Brain pericyte (primary cell): ENCODE results near the gene MCFD2.

Experiments
- DNase-seq: peaks from one replicate; pipeline ENCODE4 v3.0.0-alpha.2; 2012; ENCODE audit warnings: low read depth, low spot score

The MCFD2 gene

GRCh38 chr2:46875226-46875899 is 40.2 kb downstream of the MCFD2 start:
- DNase-seq: no peak

DNA sequence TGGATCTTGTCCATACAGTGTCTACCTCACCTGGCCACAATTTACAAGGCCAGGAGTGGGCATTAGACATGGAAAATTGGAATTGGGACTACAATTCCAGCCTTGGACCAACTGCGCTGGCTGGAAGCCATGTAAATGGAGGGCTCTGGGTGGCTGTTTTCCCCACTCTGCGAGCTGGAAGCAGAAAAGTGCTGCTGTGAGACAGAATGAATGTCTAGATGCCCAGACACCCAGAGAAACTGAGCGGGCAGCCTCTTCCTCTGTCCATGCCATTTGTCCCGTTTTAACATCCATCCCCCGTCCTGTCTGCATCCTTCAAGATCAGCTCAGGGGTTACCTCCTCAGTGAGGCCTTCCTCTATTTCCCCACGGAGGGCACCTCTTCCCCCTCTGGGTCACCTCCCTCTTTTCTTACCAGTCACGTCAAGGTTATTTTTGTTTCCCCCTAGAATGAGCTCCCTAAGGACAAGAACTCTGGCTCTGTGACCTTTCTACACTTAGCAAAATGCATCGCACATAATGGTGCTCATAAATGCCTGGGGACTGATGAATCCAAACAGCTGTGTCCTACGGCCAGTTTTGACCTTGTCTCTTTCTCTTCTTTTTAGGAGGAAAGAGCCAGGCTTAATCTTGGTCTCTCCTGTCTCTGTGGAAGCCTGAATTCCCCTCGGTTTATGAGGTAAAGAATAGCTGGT is 41.2 kb downstream of the MCFD2 start:
- DNase-seq: no peak

- DNase-seq: peak; percentile 75
Measured at GRCh38 chr2:46873604-46874068, 42.0 kb downstream of the MCFD2 start.

- DNase-seq: no peak
Measured at GRCh38 chr2:46872902-46873603, 42.6 kb downstream of the MCFD2 start.

- no peak for DNase-seq
Measured at GRCh38 chr2:46871976-46872381, 43.6 kb downstream of the MCFD2 start.

DNA sequence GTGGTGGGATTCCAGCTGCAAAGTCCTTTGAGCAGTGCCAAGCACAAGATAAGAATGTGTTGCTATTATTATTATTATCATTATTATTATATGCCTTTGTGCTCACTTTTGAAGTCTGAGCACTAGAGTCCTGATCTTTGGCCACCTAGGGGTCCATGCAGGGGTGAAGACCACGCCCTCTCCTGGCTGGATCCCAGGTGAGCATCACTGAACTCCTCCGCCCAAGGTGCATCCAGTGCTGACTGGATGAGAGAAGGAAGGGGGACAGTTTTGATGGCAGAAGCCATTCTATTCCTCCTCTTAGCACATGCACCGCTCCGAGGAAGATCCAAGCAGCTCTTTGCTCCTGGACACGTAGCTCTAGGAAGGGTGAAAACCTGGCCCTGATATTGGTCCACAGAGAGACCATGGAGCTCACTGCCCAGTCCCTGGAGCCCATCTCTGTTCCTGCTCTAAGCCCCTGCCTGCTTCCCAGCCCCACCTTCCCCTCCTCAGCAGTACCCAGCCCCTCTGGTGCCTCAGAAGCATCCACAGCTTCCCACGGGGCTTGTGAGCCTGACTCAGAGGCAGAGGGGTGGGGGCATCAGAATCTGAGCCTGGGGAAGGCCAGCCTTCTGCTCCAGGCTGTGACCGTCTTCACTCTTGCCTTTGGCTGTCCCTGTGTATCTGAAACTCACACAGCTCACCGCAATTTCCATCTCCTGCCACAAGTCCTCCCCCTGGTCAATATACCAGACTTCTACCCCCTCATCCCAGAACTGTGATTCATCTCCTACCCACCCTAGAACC is 45.4 kb downstream of the MCFD2 start:
- DNase-seq: no peak

DNA sequence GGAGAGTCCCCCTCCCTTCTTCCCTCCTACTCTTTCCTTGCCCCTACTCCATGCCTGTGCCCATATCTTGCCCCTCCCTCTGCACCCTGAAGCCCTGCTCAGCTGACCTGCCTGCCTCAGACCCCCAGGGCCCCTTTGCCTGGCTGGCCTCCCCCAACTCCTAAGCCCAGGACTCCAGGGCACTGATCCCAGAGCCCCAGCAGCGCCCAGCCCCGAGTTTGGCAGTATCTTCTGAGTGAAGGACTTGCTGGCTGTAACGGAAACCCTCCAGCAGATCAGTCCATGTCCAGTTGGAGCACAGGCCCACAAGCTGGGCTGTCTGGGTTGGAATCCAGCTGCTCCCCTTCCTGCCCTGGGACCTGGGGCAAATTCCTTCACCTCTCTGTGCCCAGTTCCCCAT is 46.0 kb downstream of the MCFD2 start:
- no peak for DNase-seq

DNA sequence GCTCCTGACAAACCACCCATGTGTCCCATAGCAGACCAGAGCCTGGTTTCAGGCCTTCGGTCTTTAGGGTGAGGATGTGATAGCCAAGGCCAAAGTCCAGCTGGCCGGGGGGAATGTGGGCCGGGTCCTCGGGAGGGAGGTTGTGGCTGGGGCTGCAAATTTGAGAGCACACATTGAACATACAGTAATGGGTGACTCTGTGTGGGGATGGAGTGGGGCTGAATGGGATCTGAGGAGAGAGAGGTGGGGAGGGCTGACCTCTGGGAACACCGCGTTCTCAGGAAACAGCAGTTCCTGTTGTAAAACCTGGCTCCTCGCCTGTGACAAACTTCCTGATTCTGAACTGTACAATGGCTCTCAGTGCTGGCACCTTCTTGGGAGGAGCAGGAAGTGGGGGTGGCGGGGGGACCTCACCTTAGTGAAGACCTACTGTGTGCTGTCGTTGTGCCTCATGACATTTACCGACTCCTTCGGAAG is 48.8 kb downstream of the MCFD2 start:
- DNase-seq: no peak

GRCh38 chr2:46865181-46865970 is 50.2 kb downstream of the MCFD2 start:
- no peak for DNase-seq

GRCh38 chr2:46863882-46864281 is 51.7 kb downstream of the MCFD2 start:
- DNase-seq: no peak

DNA sequence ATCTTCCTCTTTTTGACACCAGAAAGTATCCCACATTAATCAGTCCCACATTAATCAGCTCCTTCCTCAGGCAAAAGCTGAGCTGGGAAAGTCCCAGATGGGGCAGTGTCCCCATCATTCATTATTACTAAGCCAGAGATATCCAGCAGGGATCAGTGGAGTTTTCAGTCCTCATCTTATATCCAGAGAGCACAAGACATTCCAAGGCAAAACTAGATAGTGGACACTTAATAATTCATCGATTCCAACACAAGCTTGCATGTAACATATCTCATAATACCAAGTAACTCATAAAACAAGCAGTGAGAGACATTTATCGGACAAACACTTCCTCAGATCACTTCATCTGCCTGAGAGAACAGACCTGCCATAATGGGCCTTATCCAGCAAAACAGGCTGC is 53.1 kb downstream of the MCFD2 start:
- no peak for DNase-seq

GRCh38 chr2:46861916-46862315 is 53.7 kb downstream of the MCFD2 start:
- DNase-seq: no peak

GRCh38 chr2:46859482-46859881 is 56.1 kb downstream of the MCFD2 start:
- DNase-seq: no peak

- no peak for DNase-seq
Measured at GRCh38 chr2:46858702-46859090, 56.9 kb downstream of the MCFD2 start.

DNA sequence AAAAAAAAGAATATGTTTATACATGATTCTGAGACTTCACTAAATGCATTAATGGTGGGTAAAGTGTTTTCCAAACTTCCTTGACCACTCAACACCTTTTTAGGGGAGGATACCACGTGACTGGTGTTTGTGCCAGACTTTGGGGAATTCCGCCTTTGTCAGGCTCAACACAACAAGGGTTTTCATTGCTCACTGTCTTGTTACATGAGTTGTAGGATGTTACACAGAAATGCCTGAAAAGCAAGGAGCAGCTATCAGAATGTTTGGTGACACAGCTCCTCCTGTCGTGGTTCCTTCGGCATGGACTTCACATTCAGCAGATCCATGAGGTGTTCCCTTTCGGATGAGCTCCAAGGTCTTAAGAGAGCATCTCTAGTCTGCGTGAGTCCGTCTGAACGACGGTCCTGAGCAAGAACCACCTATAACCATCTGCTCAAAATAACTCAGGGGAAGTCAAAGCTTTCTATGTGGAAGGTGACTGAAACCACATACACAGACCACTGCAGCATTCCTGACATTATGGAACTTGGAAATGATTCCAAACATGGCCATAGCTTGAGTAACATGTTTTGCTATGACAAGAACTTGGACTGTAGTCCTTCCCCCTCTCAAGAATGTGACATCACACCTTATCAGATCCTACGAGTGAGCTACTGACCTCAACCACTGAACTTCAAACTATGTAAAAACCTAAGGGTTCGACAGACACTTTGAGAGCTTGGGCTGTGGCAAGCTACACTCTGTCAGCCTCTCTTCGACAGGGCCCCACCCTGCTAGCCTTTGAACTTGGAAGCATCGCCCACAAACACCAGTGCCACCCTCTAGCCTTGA is 57.5 kb downstream of the MCFD2 start:
- DNase-seq: no peak

GRCh38 chr2:46856336-46856735 is 59.3 kb downstream of the MCFD2 start:
- DNase-seq: no peak

GRCh38 chr2:46855805-46856204 is 59.8 kb downstream of the MCFD2 start:
- DNase-seq: no peak

- DNase-seq: no peak
Measured at GRCh38 chr2:46854260-46854659, 61.3 kb downstream of the MCFD2 start.

DNA sequence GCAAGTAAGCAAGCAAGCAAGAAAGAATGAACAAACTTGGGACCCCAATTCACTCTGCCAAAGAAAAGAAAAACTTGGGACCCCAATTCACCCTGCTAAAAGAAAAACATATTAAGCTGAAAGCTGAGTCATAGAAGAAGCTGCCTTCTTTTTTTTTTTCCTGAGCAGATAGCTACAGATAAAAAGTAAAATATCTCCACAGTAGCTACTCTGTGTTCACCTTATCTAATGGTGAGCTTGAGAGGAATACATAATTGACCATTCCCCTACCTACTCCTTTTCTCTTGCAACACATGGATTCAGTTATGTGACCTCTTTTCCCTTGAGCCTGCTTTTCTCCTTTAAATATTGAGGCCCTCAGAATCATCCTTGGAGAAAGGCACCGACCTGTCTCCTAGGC is 63.0 kb downstream of the MCFD2 start:
- DNase-seq: no peak

DNA sequence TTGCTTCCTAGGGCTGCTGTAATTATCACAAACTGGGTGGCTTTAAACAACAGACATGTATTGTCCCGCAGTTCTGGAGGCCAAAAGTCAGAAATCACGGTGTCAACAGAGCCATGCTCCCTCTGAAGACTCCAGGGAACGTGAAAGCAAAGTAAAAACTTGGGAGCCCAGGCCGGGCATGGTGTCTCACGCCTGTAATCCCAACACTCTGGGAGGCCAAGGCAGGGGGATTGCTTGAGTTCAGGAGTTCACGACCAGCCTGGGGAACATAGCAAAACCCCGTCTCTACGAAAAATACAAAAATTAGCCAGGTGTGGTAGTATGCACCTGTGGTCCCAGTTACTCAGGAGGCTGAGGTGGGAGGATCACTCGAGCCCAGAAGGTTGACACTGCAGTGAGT is 63.5 kb downstream of the MCFD2 start:
- DNase-seq: no peak
